ENCODE data around the gene MEIS2.

MEIS2 gene

GRCh38 chr15:36881516-36881915 lies 218.8 kb downstream of the MEIS2 start:
- TF ChIP-seq TEAD4 (IDR thresholded peaks at IDR 0.05) (no peak), TAF1 (IDR thresholded peaks at IDR 0.05; ENCODE audit: low read depth) (no peak), REST (IDR thresholded peaks at IDR 0.05; ENCODE audit: low read depth) (no peak), EP300 (IDR thresholded peaks at IDR 0.05; ENCODE audit: borderline replicate concordance) (no peak), YY1 (IDR thresholded peaks at IDR 0.05; ENCODE audit: low read depth) (no peak), TCF12 (IDR thresholded peaks at IDR 0.05; ENCODE audit: low read depth) (no peak), NFIC (IDR thresholded peaks at IDR 0.05) (no peak), ZBTB7A (IDR thresholded peaks at IDR 0.05; ENCODE audit: low read depth) (no peak), EGR1 (IDR thresholded peaks at IDR 0.05) (no peak), RAD21 (IDR thresholded peaks at IDR 0.05; ENCODE audit: low read depth) (no peak), FOXM1 (IDR thresholded peaks at IDR 0.05; ENCODE audit: borderline replicate concordance, low read depth) (no peak), CEBPB (IDR thresholded peaks at IDR 0.05) (no peak), CREB1 (IDR thresholded peaks at IDR 0.05; ENCODE audit: low read depth) (no peak)
- TF ChIP-seq, protein P1, sequence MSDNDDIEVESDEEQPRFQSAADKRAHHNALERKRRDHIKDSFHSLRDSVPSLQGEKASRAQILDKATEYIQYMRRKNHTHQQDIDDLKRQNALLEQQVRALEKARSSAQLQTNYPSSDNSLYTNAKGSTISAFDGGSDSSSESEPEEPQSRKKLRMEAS (IDR thresholded peaks at IDR 0.05): no peak
- TF ChIP-seq, protein P2, sequence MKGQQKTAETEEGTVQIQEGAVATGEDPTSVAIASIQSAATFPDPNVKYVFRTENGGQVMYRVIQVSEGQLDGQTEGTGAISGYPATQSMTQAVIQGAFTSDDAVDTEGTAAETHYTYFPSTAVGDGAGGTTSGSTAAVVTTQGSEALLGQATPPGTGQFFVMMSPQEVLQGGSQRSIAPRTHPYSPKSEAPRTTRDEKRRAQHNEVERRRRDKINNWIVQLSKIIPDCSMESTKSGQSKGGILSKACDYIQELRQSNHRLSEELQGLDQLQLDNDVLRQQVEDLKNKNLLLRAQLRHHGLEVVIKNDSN (IDR thresholded peaks at IDR 0.05): no peak

DNA sequence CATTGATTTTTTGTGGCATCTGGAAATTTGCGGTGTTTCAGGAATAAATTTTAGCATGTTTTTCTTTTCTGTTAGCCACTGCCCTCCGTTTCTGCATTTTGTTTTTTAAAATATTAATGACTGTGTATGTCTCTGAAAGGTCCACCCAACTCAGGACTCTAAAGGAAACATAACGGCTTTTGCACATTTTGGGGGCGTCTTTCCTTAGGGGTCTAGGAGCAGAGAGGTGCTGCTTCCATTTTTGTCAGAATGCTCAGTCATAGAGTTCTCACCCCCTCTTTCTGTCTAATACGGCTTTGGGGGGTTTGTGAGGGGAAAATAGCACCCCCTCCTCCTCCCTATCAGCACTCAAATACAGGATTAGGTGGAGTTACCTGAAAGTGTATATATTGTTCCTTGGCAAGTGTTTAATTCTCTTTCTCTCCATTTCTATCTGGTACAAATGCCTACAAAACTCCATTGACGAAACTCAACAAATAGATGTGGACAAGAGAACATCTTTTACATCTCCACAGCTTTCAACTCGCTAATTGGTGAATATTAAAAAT lies 219.4 kb downstream of the MEIS2 start:
- TF ChIP-seq FOXM1 (IDR thresholded peaks at IDR 0.05; ENCODE audit: borderline replicate concordance, low read depth): no peak
- no peak for TF ChIP-seq TAF1 (IDR thresholded peaks at IDR 0.05; ENCODE audit: low read depth)
- TF ChIP-seq, protein P1 (IDR thresholded peaks at IDR 0.05): no peak
- TF ChIP-seq, protein P2 (IDR thresholded peaks at IDR 0.05): no peak
- TF ChIP-seq RAD21 (IDR thresholded peaks at IDR 0.05; ENCODE audit: low read depth): no peak
- no peak for TF ChIP-seq EGR1 (IDR thresholded peaks at IDR 0.05)
- TF ChIP-seq CEBPB (IDR thresholded peaks at IDR 0.05): no peak
- TF ChIP-seq EP300 (IDR thresholded peaks at IDR 0.05; ENCODE audit: borderline replicate concordance): no peak
- no peak for TF ChIP-seq YY1 (IDR thresholded peaks at IDR 0.05; ENCODE audit: low read depth)
- TF ChIP-seq CREB1 (IDR thresholded peaks at IDR 0.05; ENCODE audit: low read depth): no peak
- TF ChIP-seq NFIC (IDR thresholded peaks at IDR 0.05): no peak
- no peak for TF ChIP-seq ZBTB7A (IDR thresholded peaks at IDR 0.05; ENCODE audit: low read depth)

DNA sequence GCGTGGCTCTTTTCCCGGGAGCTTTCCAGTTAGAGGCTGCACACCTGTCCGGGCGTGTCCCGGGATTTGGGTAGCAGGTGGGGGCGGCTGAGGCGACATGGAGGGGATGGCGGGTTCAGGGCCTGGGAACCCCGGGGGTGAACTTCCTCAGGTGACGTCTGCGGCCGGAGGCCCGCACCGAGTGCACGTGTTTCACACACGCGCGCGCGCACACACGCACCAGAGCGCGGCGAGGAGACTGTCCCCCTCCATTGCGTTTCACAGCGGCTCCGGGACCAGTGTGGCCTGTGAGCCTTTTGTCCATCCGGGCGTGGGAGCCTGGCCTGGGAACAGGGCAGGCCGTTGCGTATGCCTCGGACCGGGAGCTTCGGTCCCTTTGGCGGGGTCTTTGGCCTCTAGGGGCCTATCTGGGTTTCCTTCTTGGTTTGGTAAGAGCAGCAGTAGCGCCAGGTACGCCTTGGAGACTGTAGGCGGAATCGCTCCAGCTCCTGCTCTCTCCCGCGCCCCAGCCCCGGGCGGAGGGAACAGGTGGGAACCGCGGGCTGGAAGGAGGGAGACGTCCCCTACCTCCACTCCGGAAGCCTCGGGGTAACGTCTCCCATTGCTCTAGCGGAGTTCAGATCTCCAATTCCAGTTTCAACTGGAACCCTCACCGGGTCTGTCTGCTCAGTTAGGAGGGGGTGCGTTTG lies 220.0 kb downstream of the MEIS2 start:
- TF ChIP-seq, protein P1 (IDR thresholded peaks at IDR 0.05): no peak
- no peak for TF ChIP-seq TCF12 (IDR thresholded peaks at IDR 0.05; ENCODE audit: low read depth)
- TF ChIP-seq TEAD4 (IDR thresholded peaks at IDR 0.05): no peak
- no peak for TF ChIP-seq CEBPB (IDR thresholded peaks at IDR 0.05)
- no peak for TF ChIP-seq EP300 (IDR thresholded peaks at IDR 0.05; ENCODE audit: borderline replicate concordance)
- no peak for TF ChIP-seq FOXM1 (IDR thresholded peaks at IDR 0.05; ENCODE audit: borderline replicate concordance, low read depth)
- TF ChIP-seq NFIC (IDR thresholded peaks at IDR 0.05): no peak
- TF ChIP-seq RAD21 (IDR thresholded peaks at IDR 0.05; ENCODE audit: low read depth): no peak
- no peak for TF ChIP-seq ZBTB7A (IDR thresholded peaks at IDR 0.05; ENCODE audit: low read depth)
- no peak for TF ChIP-seq CREB1 (IDR thresholded peaks at IDR 0.05; ENCODE audit: low read depth)
- TF ChIP-seq REST (IDR thresholded peaks at IDR 0.05; ENCODE audit: low read depth): no peak
- TF ChIP-seq TAF1 (IDR thresholded peaks at IDR 0.05; ENCODE audit: low read depth): no peak
- TF ChIP-seq, protein P2 (IDR thresholded peaks at IDR 0.05): no peak
- TF ChIP-seq YY1 (IDR thresholded peaks at IDR 0.05; ENCODE audit: low read depth): no peak
- no peak for TF ChIP-seq EGR1 (IDR thresholded peaks at IDR 0.05)

DNA sequence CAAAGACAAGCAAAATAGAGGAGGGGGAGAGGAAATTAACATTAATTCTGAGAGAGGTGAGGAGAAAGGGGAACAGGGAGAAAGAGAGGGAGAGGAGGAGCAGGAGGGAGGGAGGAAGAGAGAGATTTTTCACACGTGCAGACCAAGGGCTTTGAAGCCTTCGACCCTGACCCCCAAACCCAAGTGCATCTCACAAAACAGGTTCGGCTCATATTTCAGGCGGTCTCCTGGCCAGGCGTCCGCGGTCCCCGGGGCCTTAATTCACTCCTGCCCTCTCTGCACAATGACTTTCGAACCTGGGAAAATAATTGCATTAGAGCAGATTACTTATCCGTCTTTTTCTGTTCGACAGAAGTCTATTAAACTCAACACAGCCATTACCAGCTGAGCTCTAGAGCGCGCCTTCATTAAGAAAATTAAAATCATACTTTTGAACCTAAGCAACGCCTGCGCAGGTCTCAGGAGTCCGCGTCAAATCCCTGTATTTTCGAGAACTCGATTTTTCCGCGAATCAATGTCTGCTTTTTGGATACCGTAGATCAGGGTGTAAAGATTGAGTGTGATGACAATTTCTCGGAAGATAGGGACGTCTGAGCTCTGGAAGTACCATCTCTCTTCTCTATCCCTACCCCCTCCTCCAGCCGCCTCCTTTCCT lies 220.7 kb downstream of the MEIS2 start:
- TF ChIP-seq FOXM1 (IDR thresholded peaks at IDR 0.05; ENCODE audit: borderline replicate concordance, low read depth) (no peak), CEBPB (IDR thresholded peaks at IDR 0.05) (no peak), TAF1 (IDR thresholded peaks at IDR 0.05; ENCODE audit: low read depth) (no peak), RAD21 (IDR thresholded peaks at IDR 0.05; ENCODE audit: low read depth) (no peak), EP300 (IDR thresholded peaks at IDR 0.05; ENCODE audit: borderline replicate concordance) (no peak), NFIC (IDR thresholded peaks at IDR 0.05) (no peak), TCF12 (IDR thresholded peaks at IDR 0.05; ENCODE audit: low read depth) (no peak), YY1 (IDR thresholded peaks at IDR 0.05; ENCODE audit: low read depth) (no peak), CREB1 (IDR thresholded peaks at IDR 0.05; ENCODE audit: low read depth) (no peak), TEAD4 (IDR thresholded peaks at IDR 0.05) (no peak), EGR1 (IDR thresholded peaks at IDR 0.05) (no peak), ZBTB7A (IDR thresholded peaks at IDR 0.05; ENCODE audit: low read depth) (no peak), REST (IDR thresholded peaks at IDR 0.05; ENCODE audit: low read depth) (no peak)
- TF ChIP-seq, protein P2 (IDR thresholded peaks at IDR 0.05): no peak
- TF ChIP-seq, protein P1 (IDR thresholded peaks at IDR 0.05): no peak

All from Ishikawa (cell line).